Upper lobe of left lung (tissue), 6 donors: Measurements from ENCODE around the gene ZAP70. TPM values are rescaled to one million over a fixed set of nuclear protein-coding genes. Genes with fewer than 3 reads are reported as not detected.
A peak's percentile ranks its signal among the peaks of the same experiment; 100 is the strongest.
"Not testable (repeated sequence)": the region's sequence is repeated elsewhere in the genome, so short reads cannot be mapped to it uniquely, and the experiment has no call there.

Experiments used
- ATAC-seq, 2 donors: fragments of 200-7000 bp; cut with Tn5 transposase; one replicate each; pipeline ENCODE4 v1.9.1; 2022; ENCODE audit warnings: mild to moderate bottlenecking in 2 of 2, moderate library complexity in 2 of 2; ENCODE audit not compliant: low FRiP score in 2 of 2
- DNase-seq, 2 donors: peaks; one replicate each; pipeline ENCODE4 v3.0.0-alpha.2; 2019 to 2020
- H3K27ac ChIP-seq, 4 donors: fragments of 200-600 bp; sonication (generic); one replicate each; pipeline ENCODE4 v1.5.1; 2016 to 2019
- H3K27me3 ChIP-seq, 4 donors: fragments of 200-600 bp; sonication (generic); one replicate each; pipeline ENCODE4 v1.5.1; 2017 to 2019
- H3K36me3 ChIP-seq, 4 donors: fragments of 200-600 bp; sonication (generic); one replicate each; pipeline ENCODE4 v1.5.1; 2016 to 2019
- H3K4me1 ChIP-seq, 4 donors: fragments of 200-600 bp; sonication (generic); one replicate each; pipeline ENCODE4 v1.5.1; 2018 to 2019
- H3K4me3 ChIP-seq, 4 donors: fragments of 200-600 bp; sonication (generic); one replicate each; pipeline ENCODE4 v1.5.1; 2017 to 2019; ENCODE audit warnings: mild to moderate bottlenecking in 2 of 4, moderate library complexity in 1 of 4
- H3K9me3 ChIP-seq, 4 donors: fragments of 200-600 bp; sonication (generic); one replicate each; pipeline ENCODE4 v1.5.1; 2018 to 2019
- CTCF ChIP-seq, 6 experiments: fragments of 450-650 bp in 4 of 6; fragments of 200-600 bp in 2 of 6; sonication (generic) in 2 of 6; IDR thresholded peaks; one replicate each; pipeline ENCODE4 v1.5.1; 2016 to 2019; ENCODE audit warnings: antibody characterized with exemption in 6 of 6
- EP300 ChIP-seq, 4 donors: sonication (generic); formaldehyde crosslinking; IDR thresholded peaks; one replicate each; pipeline ENCODE4 v1.5.1; 2017; ENCODE audit warnings: antibody characterized with exemption in 4 of 4, control low read depth in 2 of 4
- POLR2A ChIP-seq, 4 donors: fragments of 450-650 bp; IDR thresholded peaks; one replicate each; pipeline ENCODE4 v1.5.1; 2016 to 2017; ENCODE audit warnings: antibody characterized with exemption in 4 of 4, mild to moderate bottlenecking in 2 of 4
- POLR2AphosphoS5 ChIP-seq, 2 donors: sonication (generic); formaldehyde crosslinking; IDR thresholded peaks; one replicate each; pipeline ENCODE4 v1.5.1; 2017; ENCODE audit warnings: antibody characterized with exemption in 2 of 2
- WGBS, 2 donors: methylation state at CpG; one replicate each; pipeline ENCODE4 v1.1.5; 2017 to 2018; 5-methylcytosine and 5-hydroxymethylcytosine counted together
- total RNA-seq, 6 donors: library from RNA; depleted of rRNA in 4 of 6; stranded (reverse); fragments of >200 nt in 4 of 6; gene quantifications; one replicate each; pipeline versions ENCODE4 v1.1.0 to v1.2.1, GENCODE V29; 2016 to 2021
- donor health status: DM: no; HTN: no; CAD: no; lungs with moderate emphysema.
- donor health status: DM: no; HTN: yes; CAD: no; lungs with severe emphysema.

ZAP70 gene
- total RNA-seq, 6 donors from 2014 or later, result 6.4 to 88.0 (median 11.3) TPM

GRCh38 chr2:97706708-97707345 lies 6.5 kb upstream of the ZAP70 start:
- Histone ChIP-seq H3K36me3 (no peaks in the 10 kb centered on the region), H3K4me3 (no peak overlapping the region), H3K9me3 (no peaks in the 10 kb centered on the region), H3K27me3 (no peaks in the 10 kb centered on the region), H3K4me1 (no peaks in the 10 kb centered on the region), H3K27ac (no peak overlapping the region)
- no peak for TF ChIP-seq POLR2AphosphoS5 (IDR thresholded peaks at IDR 0.05)
- no peak for TF ChIP-seq CTCF (IDR thresholded peaks at IDR 0.05)
- no peak for TF ChIP-seq POLR2A (IDR thresholded peaks at IDR 0.05)
- no peak for TF ChIP-seq EP300 (IDR thresholded peaks at IDR 0.05)
- DNase-seq (no peak), ATAC-seq (no peak)
- WGBS, 2 donors, result 68 to 75% methylated on average over 11 of the region's 11 CpGs

GRCh38 chr2:97707362-97708047 lies 5.9 kb upstream of the ZAP70 start:
- DNase-seq (no peak), ATAC-seq (peak in 1 of 2 donors; percentile 32)
- Histone ChIP-seq H3K36me3 (no peaks in the 10 kb centered on the region), H3K27ac (no peak overlapping the region), H3K4me3 (no peak overlapping the region), H3K27me3 (no peaks in the 10 kb centered on the region), H3K4me1 (no peaks in the 10 kb centered on the region), H3K9me3 (no peaks in the 10 kb centered on the region)
- 14 to 86% methylated on average over 1 to 11 of the region's 11 CpGs for WGBS, 2 donors
- TF ChIP-seq CTCF (IDR thresholded peaks at IDR 0.05) (no peak), POLR2AphosphoS5 (IDR thresholded peaks at IDR 0.05) (no peak), EP300 (IDR thresholded peaks at IDR 0.05) (no peak), POLR2A (IDR thresholded peaks at IDR 0.05) (no peak)

GRCh38 chr2:97708048-97708380 lies 5.4 kb upstream of the ZAP70 start:
- Histone ChIP-seq H3K27me3 (no peaks in the 10 kb centered on the region), H3K36me3 (no peaks in the 10 kb centered on the region), H3K4me3 (no peak overlapping the region), H3K9me3 (no peaks in the 10 kb centered on the region), H3K27ac (no peak overlapping the region), H3K4me1 (no peaks in the 10 kb centered on the region)
- TF ChIP-seq POLR2AphosphoS5 (IDR thresholded peaks at IDR 0.05), result no peak
- TF ChIP-seq EP300 (IDR thresholded peaks at IDR 0.05), result no peak
- no peak for TF ChIP-seq CTCF (IDR thresholded peaks at IDR 0.05)
- no peak for TF ChIP-seq POLR2A (IDR thresholded peaks at IDR 0.05)
- DNase-seq (no peak), ATAC-seq (no peak)
- 70 to 100% methylated on average over 1 to 4 of the region's 4 CpGs for WGBS, 2 donors

- Histone ChIP-seq H3K27ac (no peak overlapping the region), H3K4me3 (no peak overlapping the region), H3K9me3 (no peaks in the 10 kb centered on the region), H3K27me3 (no peaks in the 10 kb centered on the region), H3K4me1 (no peaks in the 10 kb centered on the region), H3K36me3 (no peaks in the 10 kb centered on the region)
- TF ChIP-seq EP300 (IDR thresholded peaks at IDR 0.05), result no peak
- no peak for TF ChIP-seq POLR2AphosphoS5 (IDR thresholded peaks at IDR 0.05)
- no peak for TF ChIP-seq CTCF (IDR thresholded peaks at IDR 0.05)
- no peak for TF ChIP-seq POLR2A (IDR thresholded peaks at IDR 0.05)
- DNase-seq, result no peak
- no peak for ATAC-seq
- 80 to 96% methylated on average over 8 of the region's 8 CpGs for WGBS, 2 donors
These were observed 4.8 kb upstream of the ZAP70 start for GRCh38 chr2:97708608-97709007.

- Histone ChIP-seq H3K4me3 (no peak overlapping the region), H3K9me3 (no peaks in the 10 kb centered on the region), H3K27ac (no peak overlapping the region), H3K27me3 (no peaks in the 10 kb centered on the region), H3K36me3 (no peaks in the 10 kb centered on the region), H3K4me1 (no peaks in the 10 kb centered on the region)
- TF ChIP-seq CTCF (IDR thresholded peaks at IDR 0.05) (no peak), POLR2AphosphoS5 (IDR thresholded peaks at IDR 0.05) (no peak), EP300 (IDR thresholded peaks at IDR 0.05) (no peak), POLR2A (IDR thresholded peaks at IDR 0.05) (no peak)
- ATAC-seq, result no peak
- no peak for DNase-seq
- WGBS, 2 donors, result 85 to 90% methylated on average over 6 of the region's 6 CpGs
These were observed 2.0 kb upstream of the ZAP70 start for GRCh38 chr2:97711394-97711711.

GRCh38 chr2:97712175-97712574 lies 1.2 kb upstream of the ZAP70 start:
- WGBS, 2 donors, result 74 to 81% methylated on average over 9 of the region's 9 CpGs
- H3K27ac ChIP-seq, result peak overlapping the region in 1 of 4 donors; percentile 21
- H3K4me3 ChIP-seq, ATAC-seq, H3K27me3 ChIP-seq, H3K36me3 ChIP-seq, H3K4me1 ChIP-seq, DNase-seq, H3K9me3 ChIP-seq: not testable (repeated sequence)
